Activated CD4-positive, alpha-beta T cell treated with anti-CD3 and anti-CD28 coated beads for 48 hours (primary cell): ENCODE measurements around the gene CHAF1B.
A peak's percentile ranks its signal among the peaks of the same experiment; 100 is the strongest.
"Not testable (repeated sequence)": the region's sequence is repeated elsewhere in the genome, so short reads cannot be mapped to it uniquely, and the experiment has no call there.

Experiments used
- DNase-seq: peaks from one replicate; pipeline ENCODE4 v3.0.0-alpha.2; 2020

CHAF1B gene

DNA sequence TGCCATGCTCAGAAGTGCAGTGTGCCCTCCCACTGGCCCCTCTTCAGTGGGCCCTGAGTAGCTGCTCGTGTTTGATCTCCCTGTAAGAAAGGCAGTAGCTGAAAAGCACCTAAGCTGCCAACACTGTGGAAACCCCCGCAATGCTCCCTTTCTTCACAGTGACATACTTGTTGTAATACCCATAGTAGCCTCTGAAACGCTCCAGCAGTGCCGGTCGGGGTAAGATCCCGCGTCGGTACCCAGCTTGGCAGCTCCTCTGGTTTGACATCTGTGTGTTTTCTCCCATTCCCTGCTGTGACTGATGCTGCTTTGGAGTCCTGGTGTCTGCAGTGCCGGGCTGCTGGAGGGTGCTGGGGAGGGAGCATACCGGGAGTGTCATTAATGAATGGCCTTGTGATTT, 3.6 kb downstream of the CHAF1B start:
- no peak for DNase-seq

DNA sequence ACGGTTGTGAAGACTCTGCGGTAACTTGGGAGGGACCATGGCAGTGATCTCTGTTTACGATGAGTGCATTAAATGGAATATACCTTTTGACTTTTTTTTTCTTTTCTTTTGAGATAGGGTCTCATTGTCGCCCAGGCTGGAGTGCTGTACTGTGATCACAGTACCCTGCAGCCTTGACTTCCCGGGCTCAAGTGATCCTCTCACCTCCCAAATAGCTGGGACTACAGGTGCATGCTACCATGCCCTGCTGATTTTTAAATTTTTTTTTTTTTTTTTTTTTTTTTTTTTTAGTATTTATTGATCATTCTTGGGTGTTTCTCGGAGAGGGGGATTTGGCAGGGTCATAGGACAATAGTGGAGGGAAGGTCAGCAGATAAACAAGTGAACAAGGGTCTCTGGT, 6.5 kb downstream of the CHAF1B start:
- not testable (repeated sequence) for DNase-seq

DNA sequence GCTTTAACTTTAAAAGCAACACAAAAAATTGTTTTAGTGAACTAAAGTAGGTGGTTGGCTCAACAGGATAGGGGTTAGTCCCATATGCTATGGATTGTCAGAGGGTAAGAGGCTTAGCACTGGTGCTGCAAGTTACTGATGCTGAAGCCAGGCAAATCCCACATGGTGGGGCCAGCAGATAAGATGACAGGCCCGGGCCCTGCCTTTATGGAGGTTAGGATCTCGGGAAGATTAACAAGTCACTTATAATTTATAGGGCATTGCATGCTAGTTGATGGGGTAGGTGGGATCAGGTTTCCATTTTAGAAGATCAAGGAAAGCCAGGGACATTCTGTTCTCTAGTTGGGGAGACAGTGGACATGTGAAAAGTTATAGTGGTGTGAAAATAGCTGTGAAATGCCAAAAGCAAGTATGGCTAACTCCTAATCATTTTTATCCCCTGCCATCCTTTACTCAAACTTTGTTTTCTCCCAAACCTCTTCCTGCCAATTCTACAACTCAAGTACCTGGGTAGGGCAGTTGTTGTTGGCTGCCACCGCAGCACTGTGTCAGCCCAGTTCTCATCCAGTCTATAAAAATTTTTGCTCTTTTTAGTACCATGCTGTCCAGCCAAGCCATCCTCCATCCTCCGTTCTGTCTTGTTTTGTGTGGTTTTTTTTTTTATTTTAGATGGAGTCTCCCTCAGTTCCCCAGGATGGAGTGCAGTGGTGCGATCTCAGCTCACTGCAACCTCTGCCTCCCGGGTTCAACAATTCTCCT, 10.3 kb downstream of the CHAF1B start:
- DNase-seq = no peak

DNA sequence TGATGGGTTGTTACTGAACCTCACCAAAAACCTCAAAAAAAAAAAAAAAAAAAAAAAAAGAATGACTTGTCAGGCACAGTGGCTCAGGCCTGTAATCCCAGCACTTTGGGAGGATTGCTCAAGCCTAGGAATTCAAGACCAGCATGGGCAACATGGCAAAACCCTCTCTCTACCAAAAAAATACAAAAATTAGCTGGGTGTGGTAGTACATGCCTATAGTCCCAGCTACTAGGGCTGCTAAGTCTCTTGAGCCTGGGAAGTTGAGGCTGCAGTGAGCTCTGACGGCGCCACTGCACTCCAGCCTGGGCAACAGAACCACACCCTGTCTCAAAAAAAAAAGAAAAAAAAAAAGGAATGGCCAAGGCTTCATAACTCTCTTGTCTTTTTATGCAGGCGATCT, 11.1 kb downstream of the CHAF1B start:
- no peak for DNase-seq

DNA sequence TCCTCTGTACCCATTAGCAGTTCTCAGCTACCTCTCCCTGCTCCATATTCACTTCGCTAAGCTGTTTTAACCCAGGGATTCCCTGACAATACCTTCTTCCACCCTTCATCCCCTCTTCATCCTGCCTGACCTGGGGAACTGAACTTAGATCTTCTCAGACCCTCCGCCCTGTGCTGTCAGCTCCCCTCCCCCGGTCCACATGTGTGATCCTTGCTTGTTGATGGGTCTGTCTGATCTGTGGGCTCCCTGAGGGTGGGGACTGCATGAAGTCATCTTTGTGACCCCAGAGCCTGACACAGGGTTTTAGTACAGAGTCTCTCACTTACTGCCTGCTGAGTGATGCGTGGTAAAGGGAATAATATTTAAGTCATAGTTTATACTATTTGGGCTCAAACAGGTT, 11.8 kb downstream of the CHAF1B start:
- DNase-seq = no peak

DNA sequence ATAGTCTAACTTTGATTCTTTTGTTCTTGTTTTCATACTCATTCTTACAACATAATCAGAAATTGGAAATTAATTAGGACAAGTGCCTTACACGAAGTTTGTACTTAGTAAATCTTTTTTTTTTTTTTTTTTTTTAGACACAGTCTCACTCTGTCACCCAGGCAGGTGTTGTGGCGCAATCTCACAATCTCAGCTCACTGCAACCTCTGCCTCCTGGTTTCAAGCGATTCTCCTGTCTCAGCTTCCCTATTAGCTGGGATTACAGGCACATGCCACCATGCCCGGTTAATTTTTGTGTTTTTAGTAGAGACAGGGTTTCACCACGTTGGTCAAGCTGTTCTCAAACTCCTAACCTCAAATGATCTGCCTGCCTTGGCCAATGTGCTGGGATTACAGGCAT, 12.4 kb downstream of the CHAF1B start:
- no peak for DNase-seq

DNA sequence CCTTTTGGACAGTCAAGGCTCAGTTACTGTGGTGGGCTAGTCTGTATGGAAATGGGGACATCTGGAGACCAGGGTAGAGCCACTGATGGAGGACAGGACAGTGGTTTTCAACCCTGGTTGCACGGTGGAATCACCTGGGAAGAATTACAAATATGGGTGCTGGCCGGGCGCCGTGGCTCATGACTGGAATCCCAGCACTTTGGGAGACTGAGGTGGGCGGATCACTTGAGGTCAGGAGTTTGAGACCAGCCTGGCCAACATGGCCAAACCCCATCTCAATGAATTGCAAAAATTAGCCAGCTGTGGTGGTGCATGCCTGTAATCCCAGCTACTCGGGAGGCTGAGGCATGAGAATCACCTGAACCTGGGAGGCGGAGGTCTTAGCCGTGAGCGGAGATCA, 14.5 kb downstream of the CHAF1B start:
- not testable (repeated sequence) for DNase-seq

DNA sequence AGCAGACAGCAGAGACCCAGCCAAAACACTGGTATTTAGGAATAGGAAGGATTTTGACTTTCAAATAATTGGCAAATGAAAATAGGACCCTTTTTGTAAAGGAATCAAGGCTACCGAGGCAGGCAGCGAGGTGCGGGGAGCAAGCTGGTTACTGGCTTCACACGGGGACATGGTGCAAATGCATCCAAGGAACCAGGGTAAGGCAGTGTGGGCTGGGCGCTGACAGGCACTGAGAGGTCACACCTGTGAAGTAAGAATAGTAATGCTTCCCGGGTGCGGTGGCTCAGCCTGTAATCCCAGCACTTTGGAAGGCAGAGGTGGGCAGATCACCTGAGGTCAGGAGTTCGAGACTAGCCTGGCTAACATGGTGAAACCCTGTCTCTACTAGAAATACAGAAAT, 15.5 kb downstream of the CHAF1B start:
- no peak for DNase-seq

DNA sequence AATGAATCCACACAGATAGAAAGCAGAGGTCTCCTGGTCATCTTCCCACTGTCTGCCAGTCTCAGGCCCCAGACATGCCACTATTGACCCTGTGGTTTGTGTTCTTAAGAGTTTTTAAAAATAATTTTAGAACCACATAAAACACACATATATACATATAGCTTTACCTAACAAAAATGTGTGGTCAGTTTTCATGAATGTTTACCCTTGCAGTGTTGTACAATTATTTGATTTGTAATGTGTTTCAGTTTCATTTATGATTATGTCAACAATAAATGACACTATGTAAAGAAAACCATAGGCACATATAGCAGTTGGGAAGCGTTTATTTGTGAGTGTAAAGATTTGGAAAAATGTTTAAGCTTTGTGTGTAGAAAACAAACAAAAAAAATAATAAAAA, 17.1 kb downstream of the CHAF1B start:
- DNase-seq = no peak

DNA sequence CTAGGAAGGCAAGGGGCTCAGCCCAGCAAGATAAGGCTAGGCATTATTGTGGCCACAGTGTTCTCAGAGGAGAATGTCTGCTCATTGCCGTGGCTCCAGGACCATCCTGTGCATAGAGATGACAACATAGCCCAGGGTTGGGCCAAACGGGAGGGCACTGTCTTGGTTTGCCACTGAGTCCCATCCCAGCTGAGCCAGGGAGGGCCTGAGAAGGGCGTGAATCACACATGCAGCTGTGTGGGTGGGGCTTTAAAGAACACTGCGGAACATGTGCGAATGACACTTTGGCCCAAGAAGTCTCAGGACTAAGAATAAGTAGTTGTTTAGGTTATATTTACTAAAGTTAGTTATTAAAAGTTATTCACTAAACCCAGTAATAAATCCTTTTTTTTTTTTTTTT, 18.5 kb downstream of the CHAF1B start:
- DNase-seq = no peak

DNA sequence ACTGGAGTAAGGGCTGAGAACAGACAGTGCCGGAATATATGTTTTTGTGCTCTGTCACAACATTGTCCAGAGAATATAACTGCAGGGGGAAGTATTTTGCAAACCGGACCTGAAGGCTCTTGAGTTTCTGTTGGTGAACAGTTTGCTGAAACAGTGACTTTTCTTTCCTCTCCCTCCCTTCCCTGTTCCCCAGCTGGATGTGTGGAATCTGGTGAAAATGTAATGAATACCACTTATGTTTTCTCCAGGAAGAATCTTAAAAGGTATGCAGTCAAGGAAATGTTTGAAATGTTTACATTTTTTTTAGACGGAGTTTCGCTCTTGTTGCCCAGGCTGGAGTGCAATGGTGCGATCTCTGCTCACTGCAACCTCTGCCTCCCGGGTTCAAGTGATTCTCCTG, 23.4 kb downstream of the CHAF1B start:
- DNase-seq = no peak

DNA sequence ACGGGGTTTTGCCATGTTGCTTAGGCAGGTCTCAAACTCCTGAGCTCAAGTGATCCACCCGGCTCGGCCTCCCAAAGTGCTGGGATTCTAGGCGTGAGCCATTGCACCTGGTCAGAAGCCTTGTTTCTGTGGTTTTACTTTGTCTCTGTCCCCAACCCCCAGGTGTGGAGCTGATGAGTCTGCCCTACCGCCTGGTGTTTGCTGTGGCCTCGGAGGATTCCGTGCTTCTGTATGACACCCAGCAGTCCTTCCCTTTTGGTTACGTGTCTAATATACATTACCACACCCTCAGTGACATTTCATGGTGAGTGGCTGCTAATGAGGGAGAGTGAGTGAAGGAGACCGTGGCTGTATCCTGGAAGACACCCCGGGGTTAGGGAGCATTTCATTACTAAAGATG, 26.1 kb downstream of the CHAF1B start:
- DNase-seq = no peak

DNA sequence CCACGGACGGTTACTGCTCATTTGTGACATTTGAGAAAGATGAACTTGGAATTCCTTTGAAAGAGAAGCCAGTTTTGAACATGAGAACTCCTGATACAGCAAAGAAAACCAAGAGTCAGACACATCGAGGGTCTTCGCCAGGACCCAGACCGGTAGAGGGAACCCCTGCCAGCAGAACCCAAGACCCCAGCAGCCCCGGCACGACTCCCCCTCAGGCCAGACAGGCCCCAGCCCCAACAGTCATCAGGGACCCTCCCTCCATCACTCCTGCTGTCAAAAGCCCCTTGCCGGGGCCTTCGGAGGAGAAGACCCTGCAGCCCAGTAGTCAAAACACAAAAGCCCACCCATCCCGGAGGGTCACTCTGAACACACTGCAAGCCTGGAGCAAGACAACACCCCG, 27.7 kb downstream of the CHAF1B start:
- no peak for DNase-seq

DNA sequence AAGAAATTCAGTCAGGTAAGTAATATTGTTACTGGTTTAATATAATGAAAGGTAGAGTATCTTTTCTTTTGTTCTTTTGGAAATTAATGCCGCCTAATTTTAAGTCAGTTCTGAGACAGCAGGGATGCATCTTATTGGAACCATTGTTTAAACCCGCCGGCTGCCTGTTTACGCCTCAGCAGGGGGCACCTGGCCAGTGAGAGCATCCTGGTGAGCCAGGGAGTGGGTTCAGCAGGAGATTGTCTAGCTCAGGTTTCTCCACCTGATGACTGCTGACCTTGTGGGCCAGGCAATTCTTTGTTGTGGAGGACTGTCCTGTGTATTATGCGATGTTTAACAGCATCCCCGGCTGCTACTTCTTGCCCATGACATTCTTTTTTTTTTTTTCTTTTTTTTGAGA, 30.2 kb downstream of the CHAF1B start:
- no peak for DNase-seq

DNA sequence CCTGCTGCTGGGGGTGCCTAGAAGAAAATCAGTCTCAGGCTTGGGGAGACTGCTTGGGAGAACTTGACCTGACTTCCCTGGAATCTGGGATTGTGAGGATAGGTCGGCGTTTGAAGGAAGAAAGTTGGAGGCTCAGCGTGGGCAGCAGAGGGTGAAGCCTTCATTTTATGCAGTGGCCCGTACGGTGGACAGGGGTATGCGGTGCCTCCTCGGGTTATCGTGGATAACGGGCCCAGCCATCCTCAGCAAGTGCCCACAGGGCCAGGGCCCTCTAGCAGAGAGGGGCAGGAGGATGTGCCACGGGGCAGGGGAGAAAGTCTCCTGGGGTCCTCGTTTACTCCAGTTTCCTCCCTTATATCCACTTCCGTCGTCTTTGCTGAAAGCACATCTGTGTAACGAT, 34.0 kb downstream of the CHAF1B start:
- no peak for DNase-seq

DNA sequence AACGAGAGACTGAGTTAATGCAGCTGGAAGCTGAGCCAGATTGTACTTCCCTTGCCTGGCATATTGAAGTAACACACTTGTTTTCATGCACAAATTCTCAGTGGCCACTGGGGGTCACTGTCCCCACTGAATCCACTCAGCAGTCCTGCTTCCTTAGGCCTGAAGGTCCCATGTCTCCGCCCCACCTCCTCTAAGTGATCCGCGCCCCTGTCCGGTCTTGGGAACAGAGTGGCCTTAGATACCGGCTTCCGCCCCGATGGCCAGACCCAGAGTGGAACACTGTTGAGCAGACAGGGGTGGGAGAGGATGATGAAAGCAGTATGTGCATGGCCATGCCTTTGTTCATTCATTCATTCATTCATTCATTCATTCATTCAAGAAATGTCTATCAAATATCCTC, 34.8 kb downstream of the CHAF1B start:
- DNase-seq = peak; percentile 69

DNA sequence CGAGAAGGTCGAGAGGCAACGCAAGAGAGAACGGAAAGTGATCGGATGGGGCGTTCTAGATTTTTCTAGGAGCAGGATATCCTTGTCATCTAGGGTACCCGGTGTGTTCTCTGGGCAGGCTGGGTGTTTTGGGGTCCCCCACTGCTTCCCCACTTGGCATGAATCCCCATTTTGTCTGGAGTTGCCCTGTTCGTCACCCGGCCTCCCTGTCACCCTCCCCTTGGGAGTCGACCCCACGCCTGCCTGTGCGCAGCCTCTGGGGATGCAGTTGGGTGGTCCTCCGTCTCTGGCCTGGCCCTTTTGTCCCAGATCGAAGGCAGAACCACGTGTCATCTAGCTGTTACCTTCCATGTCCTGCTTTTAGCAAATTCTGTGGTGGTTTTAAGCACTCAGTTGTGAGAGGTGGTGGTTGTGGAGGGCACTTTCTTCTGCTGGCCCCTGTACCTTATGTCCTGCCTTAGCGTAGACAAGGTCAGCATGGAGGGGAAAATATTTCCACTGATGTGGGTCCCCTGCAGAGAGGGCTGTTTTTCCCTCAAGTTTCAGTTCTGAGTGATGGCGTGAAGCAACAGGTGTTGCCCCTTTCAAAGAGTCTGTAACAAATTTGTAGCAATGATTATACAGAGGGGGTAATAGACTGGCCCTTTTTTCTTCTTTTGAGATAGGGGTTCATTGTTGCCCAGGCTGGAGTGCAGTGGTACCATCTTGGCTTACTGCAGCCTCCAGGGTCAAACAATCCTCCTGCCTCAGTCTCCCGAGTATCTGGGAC, 35.6 kb downstream of the CHAF1B start:
- no peak for DNase-seq

DNA sequence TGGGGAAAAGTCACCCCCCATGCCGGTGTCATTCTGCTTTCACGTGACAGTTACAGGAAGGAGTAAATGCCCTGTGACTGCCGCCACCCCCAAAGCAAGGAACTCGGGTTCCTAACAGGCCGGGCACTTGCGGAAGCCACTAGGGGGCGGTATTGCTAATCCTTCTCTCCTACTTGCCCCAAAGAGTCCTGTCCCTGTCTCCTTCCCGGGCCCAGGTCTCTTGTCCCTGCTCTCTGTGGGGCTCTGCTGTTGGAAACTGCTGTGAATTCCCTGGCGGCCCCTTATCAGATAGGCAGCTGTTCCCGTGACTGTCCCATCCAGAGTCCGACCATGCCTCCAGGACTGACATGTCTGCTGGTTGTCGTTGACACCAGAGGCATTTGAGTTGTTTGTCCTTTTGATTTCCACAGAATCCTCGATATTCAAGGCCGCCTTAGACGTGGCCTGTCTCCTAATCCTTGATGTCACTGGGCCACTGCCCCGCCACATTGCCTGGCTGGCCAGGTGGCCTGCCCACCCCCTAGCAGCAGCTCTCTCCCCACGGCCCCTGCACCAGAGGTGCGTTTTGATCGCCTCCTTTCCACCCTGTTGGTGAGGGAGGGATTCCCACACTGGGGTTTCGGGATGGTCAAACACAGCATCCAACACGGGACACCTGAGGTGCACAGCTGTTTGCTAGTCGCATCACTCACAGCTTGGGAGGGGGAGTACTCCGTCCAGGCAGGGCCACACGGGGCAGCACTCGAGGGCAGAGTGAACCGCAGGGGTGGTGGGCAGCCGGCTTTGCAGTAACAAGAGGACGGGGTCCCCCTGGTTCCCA, 37.3 kb downstream of the CHAF1B start:
- DNase-seq = peak; percentile 62

DNA sequence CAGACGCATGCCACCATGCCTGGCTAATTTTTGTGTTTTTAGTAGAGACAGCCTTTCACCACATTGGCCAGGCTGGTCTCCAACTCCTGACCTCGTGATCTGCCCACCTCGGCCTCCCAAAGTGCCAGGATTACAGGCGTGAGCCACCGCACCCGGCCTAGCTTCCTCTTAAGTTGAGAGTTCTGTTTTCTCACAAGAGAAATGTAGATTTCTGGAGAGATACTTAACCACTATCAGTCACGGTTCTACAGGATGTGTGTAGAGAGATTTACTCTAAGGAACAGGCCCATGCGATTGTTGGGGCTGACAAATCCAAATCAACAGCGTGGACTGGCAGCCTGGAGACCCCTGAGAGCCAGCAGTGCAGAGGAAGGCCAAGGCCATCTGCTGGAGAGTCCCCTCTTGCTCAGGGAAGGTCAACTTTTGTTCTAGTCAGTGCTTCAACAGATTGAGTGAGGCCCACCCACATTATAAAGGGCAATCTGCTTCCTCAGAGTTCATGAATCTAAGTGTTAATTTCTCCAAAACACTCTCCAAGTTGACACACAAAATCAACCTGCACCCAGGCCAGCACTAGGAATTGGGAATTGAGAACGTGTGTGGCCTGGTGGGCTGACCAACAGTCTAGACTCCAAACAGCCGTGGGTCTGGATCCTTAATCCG, 38.7 kb downstream of the CHAF1B start:
- DNase-seq = no peak

DNA sequence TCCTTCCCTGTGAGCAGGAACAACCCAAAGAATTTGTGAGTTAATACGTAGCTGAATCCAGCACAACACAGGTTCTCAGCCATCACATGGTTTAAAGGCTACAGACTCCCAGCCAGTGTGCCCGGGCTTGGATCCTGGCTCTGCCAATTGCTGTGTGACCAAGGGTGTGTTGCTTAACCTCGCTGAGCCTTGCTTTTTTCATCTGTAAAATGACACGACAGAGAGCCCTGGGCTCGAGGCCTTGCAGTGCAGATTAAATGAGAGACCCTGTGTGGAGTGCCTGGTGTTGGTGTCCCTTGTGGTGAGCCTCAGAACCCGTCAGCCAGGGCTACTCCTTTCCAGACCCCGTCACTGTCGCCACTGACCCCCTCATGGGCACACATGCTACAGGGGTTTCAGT, 39.4 kb downstream of the CHAF1B start:
- no peak for DNase-seq

DNA sequence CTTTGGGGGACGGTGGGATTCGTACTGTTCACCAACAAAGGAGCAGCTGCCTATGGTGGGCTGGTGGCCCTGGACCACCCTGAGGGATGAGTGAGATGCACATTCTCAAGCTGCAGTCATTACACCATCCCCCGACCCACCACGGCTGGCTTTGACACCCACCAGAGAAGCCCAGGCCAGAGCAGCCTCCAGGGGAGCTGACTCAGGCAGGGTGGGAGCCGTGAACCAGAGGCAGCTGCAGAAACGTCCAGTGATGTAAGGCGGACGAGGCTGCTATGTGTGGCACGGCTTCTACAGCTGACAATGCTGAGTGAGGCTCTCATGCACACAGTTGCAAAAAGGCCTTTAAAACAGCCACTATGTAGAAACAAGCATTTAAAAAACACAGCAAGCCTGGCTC, 40.1 kb downstream of the CHAF1B start:
- no peak for DNase-seq

DNA sequence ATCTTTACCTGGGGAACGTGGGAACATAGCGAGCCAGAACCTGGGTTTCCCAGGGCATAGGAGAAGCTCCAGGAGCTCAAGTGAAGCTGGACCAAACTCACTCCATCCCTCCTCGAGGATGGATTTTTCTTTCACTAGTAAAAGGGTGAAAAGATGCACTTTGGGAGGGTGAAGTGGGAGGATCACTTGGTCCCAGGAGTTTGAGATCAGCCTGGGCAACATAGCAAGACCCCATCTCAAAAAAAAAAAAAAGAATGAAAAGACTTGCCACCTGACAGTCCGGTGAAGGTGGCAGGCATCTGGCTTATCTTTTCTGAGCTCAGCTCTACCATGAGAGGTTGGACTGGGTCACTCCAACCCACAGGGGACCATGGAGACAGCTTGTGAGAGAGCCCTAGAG, 42.3 kb downstream of the CHAF1B start:
- DNase-seq = no peak

DNA sequence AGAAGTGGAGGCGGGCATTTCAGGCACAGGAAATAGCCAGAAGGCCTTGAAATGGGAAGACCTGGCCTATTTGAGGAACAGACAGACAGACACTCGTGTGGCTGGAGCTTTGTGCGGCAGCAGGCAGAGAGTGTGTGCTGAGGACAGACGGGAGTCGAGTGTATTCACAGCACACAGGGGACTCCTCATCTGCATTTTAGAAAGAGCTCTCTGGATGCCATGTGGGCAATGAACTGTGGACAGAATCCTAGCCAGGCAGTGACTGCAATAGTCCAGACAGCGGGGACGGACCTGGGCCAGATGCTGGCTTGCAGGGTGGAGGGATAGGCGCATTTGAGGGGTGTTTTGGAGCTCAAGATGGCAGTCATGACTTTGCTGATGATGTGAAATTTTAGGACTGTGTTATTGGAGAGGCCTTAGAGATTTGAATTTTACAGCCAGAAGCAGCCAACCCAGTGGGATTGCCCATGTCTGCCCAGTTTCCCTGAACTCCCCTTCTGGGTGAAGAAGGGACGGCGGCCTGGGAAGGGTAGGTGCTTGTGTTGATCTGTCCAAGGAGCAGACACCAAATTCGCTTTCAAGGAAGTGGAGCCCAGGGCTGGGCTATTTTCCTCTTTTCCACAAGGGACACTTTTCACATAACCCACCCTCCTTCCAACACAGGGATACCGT, 43.7 kb downstream of the CHAF1B start:
- no peak for DNase-seq
